Suprapubic skin (tissue), 4 donors: Measurements from ENCODE around the gene SLF1. TPM values are rescaled to one million over a fixed set of nuclear protein-coding genes. Genes with fewer than 3 reads are reported as not detected.

Experiments
- DNase-seq, 2 donors: peaks; one replicate each; pipeline ENCODE4 v3.0.0-alpha.2; 2019; ENCODE audit warnings: low spot score in 2 of 2
- H3K27ac ChIP-seq: fragments of 200-600 bp; sonication (generic); one replicate; pipeline ENCODE4 v1.5.1; 2019
- H3K27me3 ChIP-seq: fragments of 200-600 bp; sonication (generic); one replicate; pipeline ENCODE4 v1.5.1; 2019
- H3K36me3 ChIP-seq: fragments of 200-600 bp; sonication (generic); one replicate; pipeline ENCODE4 v1.5.1; 2019
- H3K4me1 ChIP-seq: fragments of 200-600 bp; sonication (generic); one replicate; pipeline ENCODE4 v1.5.1; 2019
- H3K4me3 ChIP-seq: fragments of 200-600 bp; sonication (generic); one replicate; pipeline ENCODE4 v1.5.1; 2019; ENCODE audit warnings: mild to moderate bottlenecking
- H3K9me3 ChIP-seq: fragments of 200-600 bp; sonication (generic); one replicate; pipeline ENCODE4 v1.5.1; 2019
- EP300 ChIP-seq: sonication (generic); formaldehyde crosslinking; IDR thresholded peaks from one replicate; pipeline ENCODE4 v1.6.1; 2017; ENCODE audit warnings: antibody characterized with exemption
- POLR2A ChIP-seq, 2 donors: fragments of 450-650 bp; IDR thresholded peaks; one replicate each; pipeline ENCODE4 v1.6.1; 2017; ENCODE audit warnings: antibody characterized with exemption in 2 of 2, mild to moderate bottlenecking in 2 of 2, moderate library complexity in 2 of 2
- POLR2AphosphoS5 ChIP-seq, 3 donors: sonication (generic); formaldehyde crosslinking; IDR thresholded peaks; one replicate each; pipeline ENCODE4 v1.6.1; 2017; ENCODE audit warnings: antibody characterized with exemption in 3 of 3
- WGBS: methylation state at CpG from one replicate; pipeline ENCODE4 v1.1.5; 2018; 5-methylcytosine and 5-hydroxymethylcytosine counted together
- total RNA-seq, 4 donors: library from RNA; depleted of rRNA; stranded (reverse); fragments of >200 nt; gene quantifications; one replicate each; pipeline ENCODE4 v1.1.0, GENCODE V29; 2016
- TF ChIP-seq, protein P1 (sequence below), 2 donors: fragments of 200-600 bp in 1 of 2; fragments of 450-650 bp in 1 of 2; sonication (generic) in 1 of 2; IDR thresholded peaks; one replicate each; pipeline ENCODE4 v1.5.1; 2016 to 2019; ENCODE audit warnings: antibody characterized with exemption in 2 of 2, mild to moderate bottlenecking in 1 of 2, moderate library complexity in 1 of 2

The SLF1 gene
- total RNA-seq, 4 donors from 2014 or later: 2.1 to 17.6 (median 3.1) TPM

- Histone ChIP-seq H3K36me3 (peaks cover 16% of the 10 kb centered on the region), H3K9me3 (no peaks in the 10 kb centered on the region), H3K4me1 (no peaks in the 10 kb centered on the region), H3K27me3 (no peaks in the 10 kb centered on the region), H3K27ac (no peak overlapping the region), H3K4me3 (no peak overlapping the region)
- no peak for DNase-seq
- WGBS: 78% methylated on average over 2 of the region's 2 CpGs
- no peak for TF ChIP-seq POLR2A (IDR thresholded peaks at IDR 0.05)
- no peak for TF ChIP-seq POLR2AphosphoS5 (IDR thresholded peaks at IDR 0.05)
- TF ChIP-seq EP300: no peak
- TF ChIP-seq, protein P1, sequence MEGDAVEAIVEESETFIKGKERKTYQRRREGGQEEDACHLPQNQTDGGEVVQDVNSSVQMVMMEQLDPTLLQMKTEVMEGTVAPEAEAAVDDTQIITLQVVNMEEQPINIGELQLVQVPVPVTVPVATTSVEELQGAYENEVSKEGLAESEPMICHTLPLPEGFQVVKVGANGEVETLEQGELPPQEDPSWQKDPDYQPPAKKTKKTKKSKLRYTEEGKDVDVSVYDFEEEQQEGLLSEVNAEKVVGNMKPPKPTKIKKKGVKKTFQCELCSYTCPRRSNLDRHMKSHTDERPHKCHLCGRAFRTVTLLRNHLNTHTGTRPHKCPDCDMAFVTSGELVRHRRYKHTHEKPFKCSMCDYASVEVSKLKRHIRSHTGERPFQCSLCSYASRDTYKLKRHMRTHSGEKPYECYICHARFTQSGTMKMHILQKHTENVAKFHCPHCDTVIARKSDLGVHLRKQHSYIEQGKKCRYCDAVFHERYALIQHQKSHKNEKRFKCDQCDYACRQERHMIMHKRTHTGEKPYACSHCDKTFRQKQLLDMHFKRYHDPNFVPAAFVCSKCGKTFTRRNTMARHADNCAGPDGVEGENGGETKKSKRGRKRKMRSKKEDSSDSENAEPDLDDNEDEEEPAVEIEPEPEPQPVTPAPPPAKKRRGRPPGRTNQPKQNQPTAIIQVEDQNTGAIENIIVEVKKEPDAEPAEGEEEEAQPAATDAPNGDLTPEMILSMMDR (IDR thresholded peaks at IDR 0.05): no peak
Observed at GRCh38 chr5:94632024-94632423, 13.6 kb downstream of the SLF1 start.

DNA sequence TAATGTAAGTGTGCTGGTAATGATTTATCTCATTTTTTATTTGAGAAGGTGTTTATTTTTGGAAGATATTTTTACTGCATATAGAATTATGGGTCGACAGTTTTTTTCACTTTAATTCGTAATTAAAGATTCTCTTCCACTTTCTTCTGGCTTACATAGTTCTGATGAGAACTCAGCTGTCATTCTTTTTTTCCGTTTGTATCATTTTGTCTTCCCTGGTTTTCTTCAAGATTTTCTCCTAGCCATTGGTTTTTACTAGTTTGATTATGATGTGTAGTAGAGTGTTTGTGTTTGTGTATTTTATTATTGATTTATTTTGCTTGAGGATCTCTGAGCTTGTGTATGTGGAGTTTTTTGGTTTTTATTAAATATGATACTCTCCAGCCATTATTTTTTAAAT lies 21.7 kb downstream of the SLF1 start:
- 96% methylated on average over 3 of the region's 3 CpGs for WGBS
- TF ChIP-seq EP300 (no peak), POLR2AphosphoS5 (IDR thresholded peaks at IDR 0.05) (no peak), POLR2A (IDR thresholded peaks at IDR 0.05) (no peak)
- TF ChIP-seq, protein P1 (IDR thresholded peaks at IDR 0.05): no peak
- H3K27ac ChIP-seq: no peak overlapping the region
- no peaks in the 10 kb centered on the region for H3K4me1 ChIP-seq
- H3K36me3 ChIP-seq: peaks cover 23% of the 10 kb centered on the region
- DNase-seq: no peak
- H3K4me3 ChIP-seq: no peak overlapping the region
- peaks cover 18% of the 10 kb centered on the region for H3K9me3 ChIP-seq
- H3K27me3 ChIP-seq: no peaks in the 10 kb centered on the region

- peaks cover 6% of the 10 kb centered on the region for H3K9me3 ChIP-seq
- H3K27me3 ChIP-seq: no peaks in the 10 kb centered on the region
- DNase-seq: no peak
- no peak overlapping the region for H3K4me3 ChIP-seq
- TF ChIP-seq POLR2A (IDR thresholded peaks at IDR 0.05): no peak
- TF ChIP-seq EP300: no peak
- no peak for TF ChIP-seq POLR2AphosphoS5 (IDR thresholded peaks at IDR 0.05)
- TF ChIP-seq, protein P1 (IDR thresholded peaks at IDR 0.05): no peak
- 98% methylated on average over 3 of the region's 3 CpGs for WGBS
- H3K4me1 ChIP-seq: no peaks in the 10 kb centered on the region
- H3K36me3 ChIP-seq: peaks cover 16% of the 10 kb centered on the region
- H3K27ac ChIP-seq: no peak overlapping the region
Observed at GRCh38 chr5:94645053-94645452, 26.6 kb downstream of the SLF1 start.

GRCh38 chr5:94646758-94647157 lies 28.3 kb downstream of the SLF1 start:
- H3K36me3 ChIP-seq: peaks cover 8% of the 10 kb centered on the region
- no peak for DNase-seq
- no peaks in the 10 kb centered on the region for H3K27me3 ChIP-seq
- H3K27ac ChIP-seq: no peak overlapping the region
- no peaks in the 10 kb centered on the region for H3K4me1 ChIP-seq
- no peak overlapping the region for H3K4me3 ChIP-seq
- TF ChIP-seq EP300 (no peak), POLR2A (IDR thresholded peaks at IDR 0.05) (no peak), POLR2AphosphoS5 (IDR thresholded peaks at IDR 0.05) (no peak)
- TF ChIP-seq, protein P1 (IDR thresholded peaks at IDR 0.05): no peak
- no peaks in the 10 kb centered on the region for H3K9me3 ChIP-seq

GRCh38 chr5:94649874-94650273 lies 31.4 kb downstream of the SLF1 start:
- 98% methylated on average over 1 of the region's 1 CpG for WGBS
- no peak for TF ChIP-seq POLR2A (IDR thresholded peaks at IDR 0.05)
- TF ChIP-seq EP300: no peak
- TF ChIP-seq, protein P1 (IDR thresholded peaks at IDR 0.05): no peak
- TF ChIP-seq POLR2AphosphoS5 (IDR thresholded peaks at IDR 0.05): no peak
- Histone ChIP-seq H3K9me3 (peaks cover 4% of the 10 kb centered on the region), H3K27me3 (no peaks in the 10 kb centered on the region), H3K36me3 (peaks cover 20% of the 10 kb centered on the region), H3K27ac (no peak overlapping the region), H3K4me1 (no peaks in the 10 kb centered on the region), H3K4me3 (no peak overlapping the region)
- no peak for DNase-seq
